Subcutaneous abdominal adipose tissue (tissue), 5 donors: ENCODE measurements around the gene SPRN.

Experiments
- H3K27ac ChIP-seq: one replicate; pipeline ENCODE4 v1.7.0; 2013; ENCODE audit warnings: low read depth, mild to moderate bottlenecking, inconsistent platforms, low read length, moderate library complexity
- H3K27me3 ChIP-seq, 5 donors: one replicate each; pipeline ENCODE4 v1.7.0; 2013; ENCODE audit warnings: low read length in 5 of 5, inconsistent platforms in 1 of 5; ENCODE audit not compliant: control insufficient read depth in 5 of 5, insufficient read depth in 4 of 5
- H3K36me3 ChIP-seq, 5 donors: one replicate each; pipeline ENCODE4 v1.7.0; 2013; ENCODE audit warnings: low read length in 5 of 5; ENCODE audit not compliant: control insufficient read depth in 5 of 5, insufficient read depth in 5 of 5
- H3K4me1 ChIP-seq, 5 donors: one replicate each; pipeline ENCODE4 v1.7.0; 2013; ENCODE audit warnings: low read length in 5 of 5, mild to moderate bottlenecking in 3 of 5, moderate library complexity in 1 of 5; ENCODE audit not compliant: control insufficient read depth in 5 of 5, insufficient read depth in 5 of 5
- H3K4me3 ChIP-seq, 5 donors: one replicate each; pipeline ENCODE4 v1.7.0; 2013; ENCODE audit warnings: low read length in 5 of 5, low read depth in 1 of 5
- H3K9ac ChIP-seq, 5 donors: one replicate each; pipeline ENCODE4 v1.7.0; 2013; ENCODE audit warnings: low read length in 5 of 5, mild to moderate bottlenecking in 4 of 5, moderate library complexity in 3 of 5
- H3K9me3 ChIP-seq, 5 donors: one replicate each; pipeline ENCODE4 v1.7.0; 2013; ENCODE audit warnings: low read length in 5 of 5; ENCODE audit not compliant: control insufficient read depth in 5 of 5
- donor health status: healthy.
- donor health status: healthy.
- donor health status: healthy.
- donor health status: healthy.
- donor health status: healthy.

Gene SPRN

DNA sequence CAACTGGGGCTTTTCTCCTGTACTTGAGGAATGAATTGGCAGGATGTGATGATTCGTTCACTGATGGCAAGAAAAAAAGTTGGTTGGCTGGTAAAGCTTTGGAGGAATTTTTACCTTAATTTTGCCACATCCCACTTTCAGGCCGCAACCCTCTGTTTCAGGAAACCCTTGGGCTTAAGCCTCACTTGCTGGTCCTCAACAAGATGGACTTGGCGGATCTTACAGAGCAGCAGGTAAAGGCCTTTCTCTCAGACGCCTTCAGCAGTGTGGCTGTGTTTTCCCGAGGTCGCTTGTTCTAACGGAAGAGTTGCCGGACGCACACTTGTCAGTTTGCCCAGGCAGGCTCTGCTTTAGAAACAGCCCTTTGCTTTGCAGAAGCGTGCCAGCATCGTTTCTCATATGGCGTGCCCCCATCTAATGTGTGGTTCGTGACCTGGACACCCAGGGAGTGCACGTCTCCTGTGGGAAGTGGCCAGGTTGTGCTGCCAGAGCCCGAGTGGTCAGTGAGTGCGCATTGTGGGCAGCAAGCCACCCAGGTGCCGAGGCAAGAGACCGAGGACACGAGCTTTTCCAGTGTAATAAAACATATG lies 28.3 kb downstream of the SPRN start:
- Histone ChIP-seq H3K9ac (no peak overlapping the region), H3K27ac (no peak overlapping the region), H3K4me3 (no peak overlapping the region), H3K36me3 (peaks cover 0 to 48% (median 42%) of the 10 kb centered on the region in 5 donors), H3K4me1 (peaks cover 0 to 21% (median 13%) of the 10 kb centered on the region in 5 donors), H3K9me3 (no peaks in the 10 kb centered on the region), H3K27me3 (no peaks in the 10 kb centered on the region)

DNA sequence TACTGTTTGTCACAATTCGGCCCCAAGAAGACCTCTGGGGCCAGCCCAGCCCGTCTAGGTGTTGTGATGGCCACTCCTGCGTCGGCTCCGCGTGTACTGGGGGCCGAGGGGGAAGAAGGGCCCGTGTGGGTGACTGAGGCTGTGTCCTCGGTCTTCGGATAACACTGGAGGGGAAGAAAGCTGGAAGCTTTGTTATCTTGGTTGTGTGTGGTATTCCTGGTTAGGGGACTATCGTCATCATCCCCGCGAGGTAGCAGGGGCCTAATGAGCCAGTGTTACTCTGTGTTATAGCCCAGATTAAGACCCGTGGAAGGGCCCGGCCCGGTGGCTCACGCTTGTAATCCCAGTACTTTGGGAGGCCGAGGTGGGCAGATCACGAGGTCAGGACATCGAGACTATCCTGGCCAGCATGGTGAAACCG lies 29.6 kb downstream of the SPRN start:
- peaks cover 0 to 26% (median 13%) of the 10 kb centered on the region in 5 donors for H3K4me1 ChIP-seq
- peak overlapping the region; percentile 82 to 91 (median 85) for H3K4me3 ChIP-seq
- H3K9me3 ChIP-seq: no peaks in the 10 kb centered on the region
- peak overlapping the region; percentile 88 to 97 (median 91) for H3K9ac ChIP-seq
- no peaks in the 10 kb centered on the region for H3K27me3 ChIP-seq
- H3K27ac ChIP-seq: peak overlapping the region; percentile 78
- peaks cover 0 to 40% (median 34%) of the 10 kb centered on the region in 5 donors for H3K36me3 ChIP-seq

DNA sequence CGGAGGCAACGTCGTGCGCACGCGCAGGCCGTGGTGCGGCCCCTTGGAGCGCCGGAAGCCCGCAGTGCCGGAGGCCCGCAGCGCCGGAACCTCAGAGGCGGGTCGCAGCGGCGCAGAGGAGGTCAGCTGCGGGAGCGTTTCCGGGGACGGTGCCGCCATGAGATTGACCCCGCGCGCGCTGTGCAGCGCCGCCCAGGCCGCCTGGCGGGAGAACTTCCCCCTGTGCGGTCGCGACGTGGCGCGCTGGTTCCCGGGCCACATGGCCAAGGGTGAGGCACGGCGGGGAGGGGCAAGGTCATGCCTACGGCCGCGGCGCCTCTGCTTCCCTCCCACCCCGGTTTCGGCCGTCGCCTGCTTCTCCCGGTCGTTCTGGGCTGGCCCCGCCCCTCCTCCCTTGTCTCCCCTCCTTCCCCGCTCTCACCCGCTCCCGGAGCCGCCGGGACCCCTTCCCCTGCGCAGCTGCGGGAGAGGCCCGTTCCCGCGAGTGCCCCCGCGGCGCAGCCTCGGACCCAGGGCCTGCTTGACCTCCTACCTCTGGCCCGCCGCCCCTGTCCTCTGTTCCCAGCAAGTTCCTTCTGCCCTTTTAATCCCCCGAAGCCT lies 30.3 kb downstream of the SPRN start, which contains the start of gene MTG1:
Gene MTG1, plus strand, starts transcription at position 94 of the 600 bp plus-strand sequence. Its CDS starts 64 bp downstream, at position 158.
- peak within 1 kb of the TSS; percentile 88 to 97 (median 91) for H3K9ac ChIP-seq
- peak within 1 kb of the TSS; percentile 78 for H3K27ac ChIP-seq
- H3K4me3 ChIP-seq: peak within 1 kb of the TSS; percentile 82 to 91 (median 85)
- H3K9me3 ChIP-seq: no peaks in the 10 kb centered on the region
- H3K4me1 ChIP-seq: peaks cover 0 to 32% (median 13%) of the 10 kb centered on the region in 5 donors
- H3K27me3 ChIP-seq: no peaks in the 10 kb centered on the region
- H3K36me3 ChIP-seq: peaks cover 0 to 37% (median 30%) of the 10 kb centered on the region in 5 donors

DNA sequence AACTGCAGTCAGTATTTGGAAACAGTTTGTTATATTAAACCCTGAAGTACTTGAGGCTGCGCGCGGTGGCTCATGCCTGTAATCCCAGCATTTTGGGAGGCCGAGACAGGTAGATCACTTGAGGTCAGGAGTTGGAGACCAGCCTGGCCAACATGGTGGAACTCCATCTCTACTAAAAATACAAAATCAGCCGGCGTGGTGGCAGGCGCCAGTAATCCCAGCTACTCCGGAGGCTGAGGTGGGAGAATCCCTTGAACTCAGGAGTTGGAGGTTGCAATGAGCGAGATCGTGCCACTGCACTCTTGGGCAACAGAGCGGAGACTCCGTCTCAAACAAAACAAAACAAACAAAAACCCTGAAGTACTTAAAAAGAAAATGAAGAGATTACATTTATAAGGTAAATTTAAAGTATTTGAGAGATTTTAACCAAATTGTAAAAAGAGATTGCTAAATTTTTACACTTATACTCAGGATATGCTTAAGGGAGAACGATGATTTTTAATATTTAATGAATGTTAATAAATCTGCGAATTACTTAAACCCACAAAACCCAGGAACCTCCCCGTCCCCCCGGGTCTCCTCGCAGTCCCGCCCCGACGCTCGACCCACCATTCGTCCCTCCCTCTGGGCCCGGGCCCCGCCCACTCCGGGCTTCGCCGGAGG lies 30.9 kb downstream of the SPRN start:
- peaks cover 0 to 37% (median 13%) of the 10 kb centered on the region in 5 donors for H3K4me1 ChIP-seq

DNA sequence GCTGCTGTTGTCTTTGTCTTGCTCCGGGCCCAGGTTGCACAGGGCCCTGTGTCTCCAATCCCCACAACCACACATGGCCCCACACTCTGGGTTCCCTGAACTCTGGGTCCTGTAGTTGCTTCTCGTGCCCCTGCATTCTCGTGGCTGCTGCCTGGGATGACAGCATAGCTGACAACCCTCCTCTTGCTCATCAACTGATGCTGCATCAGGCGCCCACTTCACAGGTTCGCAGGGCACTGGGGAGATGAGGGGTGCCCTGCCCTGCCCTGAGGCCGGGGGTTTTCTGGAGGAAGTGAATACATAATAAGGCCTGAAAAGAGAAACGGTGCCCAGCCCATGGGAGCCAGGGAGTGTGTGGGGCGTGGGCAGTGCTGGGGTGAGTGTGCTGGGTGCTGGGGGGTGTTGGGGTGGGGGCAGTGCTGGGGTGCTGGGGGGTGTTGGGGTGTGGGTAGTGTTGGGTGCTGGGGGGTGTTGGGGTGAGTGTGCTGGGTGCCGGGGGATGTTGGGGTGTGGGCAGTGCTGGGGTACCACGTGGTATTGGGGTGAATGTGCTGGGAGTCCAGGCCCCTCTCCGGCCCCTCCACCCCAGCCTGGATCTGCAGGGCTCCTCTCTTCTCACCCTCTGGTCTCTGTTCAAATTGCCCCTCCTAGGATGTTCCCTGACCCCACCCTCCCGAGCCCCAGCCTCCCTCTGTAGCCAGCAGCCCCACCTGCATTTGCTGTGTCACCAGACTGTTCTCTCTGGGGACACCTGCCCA lies 32.5 kb downstream of the SPRN start:
- Histone ChIP-seq H3K4me1 (peaks cover 0 to 37% (median 13%) of the 10 kb centered on the region in 5 donors), H3K9me3 (no peaks in the 10 kb centered on the region), H3K27me3 (no peaks in the 10 kb centered on the region), H3K4me3 (no peak overlapping the region), H3K27ac (no peak overlapping the region), H3K36me3 (peaks cover 0 to 28% (median 15%) of the 10 kb centered on the region in 5 donors), H3K9ac (no peak overlapping the region)

More for the DNA sequence above, 30.9 kb downstream of the SPRN start:
- H3K27me3 ChIP-seq: no peaks in the 10 kb centered on the region
- peaks cover 0 to 34% (median 24%) of the 10 kb centered on the region in 5 donors for H3K36me3 ChIP-seq
- H3K4me3 ChIP-seq: peak overlapping the region in 4 of 5 donors; percentile 84 to 91 (median 86)
- no peaks in the 10 kb centered on the region for H3K9me3 ChIP-seq
- no peak overlapping the region for H3K27ac ChIP-seq
- peak overlapping the region in 3 of 5 donors; percentile 41 to 91 (median 68) for H3K9ac ChIP-seq

DNA sequence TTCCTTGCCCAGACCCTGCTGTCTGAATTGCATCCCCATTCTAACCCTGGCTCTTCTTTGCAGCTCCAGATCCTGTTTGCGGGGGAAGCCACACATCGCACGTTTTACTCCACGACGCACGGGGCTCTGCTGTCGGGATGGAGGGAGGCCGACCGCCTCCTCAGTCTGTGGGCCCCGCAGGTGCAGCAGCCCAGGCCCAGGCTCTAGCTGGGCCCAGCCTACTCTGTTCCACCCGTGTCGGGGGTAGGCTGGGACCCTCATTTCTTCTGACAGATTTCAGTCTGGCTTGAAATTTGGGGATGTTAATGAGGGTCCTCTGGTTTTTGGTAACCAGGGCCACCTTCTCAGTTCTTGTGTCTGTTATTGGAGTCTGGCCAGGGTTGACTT lies 33.2 kb downstream of the SPRN start:
- Histone ChIP-seq H3K4me3 (no peak overlapping the region), H3K4me1 (peaks cover 0 to 37% (median 13%) of the 10 kb centered on the region in 5 donors), H3K27me3 (no peaks in the 10 kb centered on the region), H3K9ac (peak overlapping the region in 1 of 5 donors; percentile 35), H3K9me3 (no peaks in the 10 kb centered on the region), H3K27ac (no peak overlapping the region), H3K36me3 (peaks cover 0 to 26% (median 9%) of the 10 kb centered on the region in 5 donors)

DNA sequence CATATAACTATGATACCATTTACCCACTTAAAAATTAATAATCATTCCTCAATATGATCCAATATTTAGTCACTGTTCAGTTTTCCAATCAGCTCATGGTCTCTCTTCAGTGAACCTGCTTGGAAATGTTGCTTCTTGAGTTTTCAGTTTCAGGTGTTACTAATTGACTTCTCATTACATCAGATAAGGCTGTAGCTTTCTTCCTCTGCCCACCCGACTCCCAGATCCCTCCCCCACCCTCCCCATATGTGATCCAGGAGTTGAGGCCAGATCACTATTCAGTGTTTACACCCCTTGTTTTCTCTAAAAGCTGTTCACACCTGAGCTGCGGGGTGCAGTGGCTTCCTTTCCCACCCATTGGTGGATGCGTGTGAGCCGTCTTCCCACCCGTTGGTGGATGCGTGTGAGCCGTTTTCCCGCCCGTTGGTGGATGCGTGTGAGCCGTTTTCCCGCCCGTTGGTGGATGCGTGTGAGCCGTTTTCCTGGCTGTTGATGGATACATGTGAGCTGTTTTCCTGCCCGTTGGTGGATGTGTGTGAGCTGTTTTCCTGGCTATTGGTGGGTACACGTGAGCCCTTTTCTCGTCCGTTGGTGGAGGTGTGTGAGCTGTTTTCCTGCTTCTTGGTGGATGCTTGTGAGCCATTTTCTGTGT lies 33.7 kb downstream of the SPRN start:
- peaks cover 0 to 21% (median 8%) of the 10 kb centered on the region in 5 donors for H3K36me3 ChIP-seq
- H3K4me3 ChIP-seq: no peak overlapping the region
- H3K9ac ChIP-seq: peak overlapping the region in 1 of 5 donors; percentile 35
- H3K27ac ChIP-seq: no peak overlapping the region
- H3K9me3 ChIP-seq: no peaks in the 10 kb centered on the region
- no peaks in the 10 kb centered on the region for H3K27me3 ChIP-seq
- peaks cover 0 to 37% (median 13%) of the 10 kb centered on the region in 5 donors for H3K4me1 ChIP-seq

DNA sequence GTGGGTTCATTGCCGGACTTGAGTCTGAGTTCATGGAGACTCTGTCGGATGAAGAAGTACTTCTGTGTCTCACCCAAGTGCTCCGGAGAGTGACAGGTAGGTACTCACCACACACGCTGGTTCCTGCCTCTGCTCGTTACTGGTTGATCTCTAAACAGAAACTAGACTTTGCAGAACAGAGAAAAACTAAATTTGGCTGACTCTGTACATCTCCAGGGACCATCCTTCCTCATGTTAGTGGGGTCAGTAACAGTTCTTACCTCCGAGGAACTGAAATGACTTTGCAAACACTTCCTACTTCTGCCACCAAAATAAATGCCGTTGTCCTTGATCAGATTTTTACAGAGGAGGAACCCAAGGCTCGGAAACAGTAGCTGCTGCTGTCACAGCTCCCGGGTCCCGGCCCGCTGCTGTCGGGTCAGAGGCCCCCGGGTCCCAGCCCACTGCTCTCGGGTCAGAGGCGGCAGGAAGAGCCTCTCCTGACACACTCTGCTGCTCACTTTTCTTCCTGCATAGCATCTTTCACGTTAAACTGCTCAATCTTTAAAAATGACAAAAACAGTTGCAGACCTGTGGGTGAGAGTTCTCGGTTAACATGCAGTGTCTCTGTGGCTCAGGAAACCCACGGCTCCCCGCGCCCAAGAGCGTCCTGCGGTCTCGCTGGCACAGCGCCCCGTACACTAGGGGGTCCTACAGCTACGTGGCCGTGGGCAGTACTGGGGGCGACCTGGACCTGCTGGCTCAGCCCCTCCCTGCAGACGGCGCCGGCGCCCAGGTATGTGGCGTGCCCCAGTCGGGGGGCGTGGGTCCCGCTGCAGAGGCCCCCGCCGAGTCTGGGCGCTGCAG lies 35.2 kb downstream of the SPRN start:
- Histone ChIP-seq H3K27ac (no peak overlapping the region), H3K9ac (peak overlapping the region in 4 of 5 donors; percentile 13 to 41 (median 26)), H3K4me3 (peak overlapping the region in 2 of 5 donors; percentile 21 to 42), H3K9me3 (no peaks in the 10 kb centered on the region), H3K27me3 (no peaks in the 10 kb centered on the region), H3K4me1 (peaks cover 0 to 23% (median 3%) of the 10 kb centered on the region in 5 donors), H3K36me3 (peaks cover 0 to 27% (median 8%) of the 10 kb centered on the region in 5 donors)
